GM12878 (cell line): ENCODE data around the gene NUB1. TPM values are rescaled to one million over a fixed set of nuclear protein-coding genes. Genes with fewer than 3 reads are reported as not detected.

Source experiments
- ATAC-seq: fragments of 200-7000 bp; cut with Tn5 transposase; 3 replicates; pipeline ENCODE4 v1.9.1; 2020; ENCODE audit warnings: mild to moderate bottlenecking, moderate library complexity
- BruUV-seq: library from RNA; stranded (reverse); fragments of 400-500 nt; replicated peaks from 2 replicates; lab custom pipeline; 2021; lab: Mats Ljungman, UMichigan
- CTCF ChIA-PET: fragments of 300-600 bp; sonication (Branson Sonifier 250); formaldehyde crosslinking; extraction: SDS; loops from one replicate; lab custom pipeline; 2021; ENCODE audit warnings: inconsistent platforms; lab: Yijun Ruan, JAX
- POLR2A ChIA-PET: fragments of 350-600 bp; formaldehyde crosslinking; extraction: SDS; loops from one replicate; lab custom pipeline; 2021; ENCODE audit warnings: inconsistent platforms; lab: Charles Lee
- RAD21 ChIA-PET: fragments of 300-600 bp; sonication (Branson Sonifier 250); formaldehyde crosslinking; loops from one replicate; lab custom pipeline; 2023; ENCODE audit warnings: antibody characterized with exemption; ENCODE audit not compliant: unreplicated experiment; lab: Charles Lee
- SMC1A ChIA-PET: fragments of 300-600 bp; sonication (Branson Sonifier 250); formaldehyde crosslinking; loops from one replicate; lab custom pipeline; 2023; ENCODE audit not compliant: unreplicated experiment, uncharacterized antibody; lab: Charles Lee
- DNase-seq: peaks from one replicate; pipeline ENCODE4 v3.0.0-alpha.2; 2011; ENCODE audit warnings: low read depth, low spot score
- FAIRE-seq: peaks from 3 replicates; lab custom pipeline; 2011; peaks lifted over from hg19 to GRCh38; lab: Jason Lieb, UNC
- H2AFZ ChIP-seq: 2 replicates; pipeline ENCODE4 v1.6.0; 2011; ENCODE audit warnings: low read depth, low read length, control low read depth; ENCODE audit not compliant: control insufficient read depth
- H3K27ac ChIP-seq: 2 replicates; pipeline ENCODE4 v1.5.1; 2011; ENCODE audit warnings: control low read depth; ENCODE audit not compliant: control insufficient read depth, insufficient read depth
- H3K27me3 ChIP-seq, 2 experiments: replicated peaks in 1 of 2; 2 replicates each; pipeline versions ENCODE4 v1.6.0 to v1.6.1; 2011; ENCODE audit warnings: low read length in 1 of 2; ENCODE audit not compliant: control insufficient read depth in 2 of 2, insufficient read depth in 2 of 2
- H3K36me3 ChIP-seq, 2 experiments: 2 replicates each; pipeline ENCODE4 v1.5.1; 2011; ENCODE audit warnings: low read length in 1 of 2; ENCODE audit not compliant: control insufficient read depth in 2 of 2, insufficient read depth in 2 of 2
- H3K4me1 ChIP-seq: 2 replicates; pipeline ENCODE4 v1.6.1; 2011; ENCODE audit warnings: mild to moderate bottlenecking, low read length, moderate library complexity, mixed read lengths; ENCODE audit not compliant: control insufficient read depth, insufficient read depth
- H3K4me2 ChIP-seq: 2 replicates; pipeline ENCODE4 v1.6.0; 2011; ENCODE audit warnings: control low read depth; ENCODE audit not compliant: control insufficient read depth, insufficient read depth
- H3K4me3 ChIP-seq: fragments of 200-600 bp; sonication (generic); 2 replicates; pipeline ENCODE4 v1.5.1; 2016
- H3K79me2 ChIP-seq: 2 replicates; pipeline ENCODE4 v1.6.0; 2011; ENCODE audit warnings: low read length; ENCODE audit not compliant: control insufficient read depth, insufficient read depth
- H3K9ac ChIP-seq: 2 replicates; pipeline ENCODE4 v1.8.0; 2011; ENCODE audit warnings: low read length, control low read depth, mixed read lengths; ENCODE audit not compliant: control insufficient read depth, insufficient read depth
- H3K9me3 ChIP-seq: replicated peaks from 3 replicates; pipeline ENCODE4 v1.5.1; 2011; ENCODE audit warnings: mild to moderate bottlenecking, low read length; ENCODE audit not compliant: control insufficient read depth, insufficient read depth
- H4K20me1 ChIP-seq: 2 replicates; pipeline ENCODE4 v1.6.0; 2011; ENCODE audit not compliant: control insufficient read depth, insufficient read depth
- HDAC2 ChIP-seq: fragments of 200-600 bp; sonication (generic); IDR thresholded peaks from 2 replicates; pipeline ENCODE4 v1.6.1; 2017
- IRF4 ChIP-seq: IDR thresholded peaks from 2 replicates; pipeline ENCODE4 v1.6.1; 2011; ENCODE audit warnings: low read depth, low read length
- JUND ChIP-seq: IDR thresholded peaks from 2 replicates; pipeline ENCODE4 v1.6.1; 2012; ENCODE audit warnings: low read depth, mild to moderate bottlenecking, low read length, improper control_type of control experiment, moderate library complexity
- KLF5 ChIP-seq: fragments of 450-650 bp; IDR thresholded peaks from 2 replicates; pipeline ENCODE4 v1.6.1; 2014; ENCODE audit warnings: mild to moderate bottlenecking; ENCODE audit not compliant: partially characterized antibody
- NFIC ChIP-seq: IDR thresholded peaks from 2 replicates; pipeline ENCODE4 v1.6.1; 2012; ENCODE audit warnings: low read depth, mild to moderate bottlenecking, inconsistent platforms, low read length, moderate library complexity
- NFYB ChIP-seq: IDR thresholded peaks from 2 replicates; pipeline ENCODE4 v1.6.1; 2011; ENCODE audit warnings: low read depth, mild to moderate bottlenecking, low read length, improper control_type of control experiment, moderate library complexity; ENCODE audit not compliant: insufficient read depth
- RELA ChIP-seq: fragments of 450-650 bp; IDR thresholded peaks from 2 replicates; pipeline ENCODE4 v1.8.0; 2014; ENCODE audit warnings: borderline replicate concordance; ENCODE audit not compliant: partially characterized antibody
- SMC3 ChIP-seq: IDR thresholded peaks from 2 replicates; pipeline ENCODE4 v1.6.1; 2011; ENCODE audit warnings: low read length, improper control_type of control experiment, borderline replicate concordance
- TCF12 ChIP-seq: IDR thresholded peaks from 2 replicates; pipeline ENCODE4 v1.6.1; 2011; ENCODE audit warnings: low read depth, mild to moderate bottlenecking, low read length
- YBX1 ChIP-seq: fragments of 450-650 bp; IDR thresholded peaks from 2 replicates; pipeline ENCODE4 v1.6.1; 2016; ENCODE audit warnings: antibody characterized with exemption
- ZNF24 ChIP-seq: fragments of 450-650 bp; IDR thresholded peaks from 2 replicates; pipeline ENCODE4 v1.6.1; 2017; ENCODE audit warnings: antibody characterized with exemption, mild to moderate bottlenecking
- WGBS: methylation state at CpG from one replicate; pipeline ENCODE4 v1.1.6; 2016; ENCODE audit warnings: low lambda C conversion rate; ENCODE audit not compliant: insufficient replicate concordance, insufficient coverage; ENCODE audit errors: missing lambda C conversion rate; 5-methylcytosine and 5-hydroxymethylcytosine counted together
- in situ Hi-C: fragments of 300-500 bp; cut with MboI; formaldehyde crosslinking; loops from 9 replicates; pipeline ENCODE4 v1.14.3; 2018; ENCODE audit warnings: mixed read lengths
- intact Hi-C: fragments of 100-400 bp; cut with micrococcal nuclease; formaldehyde crosslinking; loops from one replicate; pipeline ENCODE4 v1.14.2; 2022; ENCODE audit not compliant: unreplicated experiment
- polyA plus RNA-seq, 11 experiments: library from polyadenylated mRNA; depleted of rRNA in 4 of 11; unstranded in 6 of 11; stranded (reverse) in 5 of 11; fragments of >200 nt; fragmentation: Nextera tagmentation in 4 of 11; fragmentation: Illumina TruSeq in 1 of 11; extraction: Ambion mirVana in 4 of 11; extraction: Trizol in 1 of 11; gene quantifications; 1 replicate in 1 of 11; 2 replicates in 10 of 11; pipeline versions ENCODE4 v1.2.1 to v1.2.3, GENCODE V29; 2011 to 2016; ENCODE audit warnings: inconsistent platforms in 2 of 11, missing spikeins in 2 of 11, low read depth in 1 of 11
- total RNA-seq, 4 experiments: library from RNA; depleted of rRNA in 3 of 4; stranded (reverse); fragments of >200 nt in 3 of 4; fragmentation: Illumina TruSeq in 1 of 4; extraction: Trizol in 1 of 4; gene quantifications; 2 replicates each; pipeline versions ENCODE4 v1.2.1 to v1.2.3, GENCODE V29; 2013 to 2021
- TF ChIP-seq, protein P1 (sequence below): fragments of 450-650 bp; IDR thresholded peaks from 2 replicates; pipeline ENCODE4 v1.6.1; 2017; ENCODE audit warnings: mild to moderate bottlenecking, moderate library complexity
- TF ChIP-seq, protein P2 (sequence below), 3 experiments: IDR thresholded peaks in 2 of 3; conservative IDR thresholded peaks in 1 of 3; 2 replicates each; pipeline ENCODE4 v1.5.1; 2011; ENCODE audit warnings: low read depth in 3 of 3, low read length in 3 of 3, mild to moderate bottlenecking in 3 of 3, control low read depth in 2 of 3, moderate library complexity in 2 of 3, inconsistent platforms in 1 of 3, mixed read lengths in 1 of 3; ENCODE audit not compliant: control insufficient read depth in 2 of 3, insufficient read depth in 1 of 3; ENCODE audit errors: extremely low read depth in 1 of 3
- TF ChIP-seq, protein P3 (sequence below): IDR thresholded peaks from 2 replicates; pipeline ENCODE4 v1.6.1; 2012; ENCODE audit warnings: low read depth, low read length, improper control_type of control experiment

Gene NUB1
- total and polyA plus RNA-seq, 10 of the 15 experiments (the other 5 are each of a cell fraction or from before 2014, with no cell fraction given), result 24.1 to 102 (median 49.0) TPM

DNA sequence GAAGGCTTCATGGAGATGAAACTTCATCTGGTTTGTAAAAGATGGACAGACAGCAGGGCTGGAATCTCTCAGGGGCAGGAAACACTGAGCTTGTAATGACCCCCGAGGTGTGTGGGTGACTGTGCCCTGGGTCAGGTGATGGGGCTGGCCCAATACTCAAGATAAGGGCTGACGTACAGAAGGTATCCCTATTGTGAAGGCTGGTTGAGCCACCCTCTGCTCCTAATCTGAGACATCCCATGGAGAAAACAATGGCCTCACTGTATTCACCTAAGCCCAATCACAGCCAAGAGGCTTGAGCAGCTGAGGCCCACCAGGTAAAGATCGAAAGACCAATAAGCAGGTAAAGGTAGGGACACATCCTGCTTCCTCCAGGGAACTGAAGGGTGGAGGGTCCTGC lies 34.8 kb upstream of the NUB1 start (continued):
- TF ChIP-seq, protein P1, sequence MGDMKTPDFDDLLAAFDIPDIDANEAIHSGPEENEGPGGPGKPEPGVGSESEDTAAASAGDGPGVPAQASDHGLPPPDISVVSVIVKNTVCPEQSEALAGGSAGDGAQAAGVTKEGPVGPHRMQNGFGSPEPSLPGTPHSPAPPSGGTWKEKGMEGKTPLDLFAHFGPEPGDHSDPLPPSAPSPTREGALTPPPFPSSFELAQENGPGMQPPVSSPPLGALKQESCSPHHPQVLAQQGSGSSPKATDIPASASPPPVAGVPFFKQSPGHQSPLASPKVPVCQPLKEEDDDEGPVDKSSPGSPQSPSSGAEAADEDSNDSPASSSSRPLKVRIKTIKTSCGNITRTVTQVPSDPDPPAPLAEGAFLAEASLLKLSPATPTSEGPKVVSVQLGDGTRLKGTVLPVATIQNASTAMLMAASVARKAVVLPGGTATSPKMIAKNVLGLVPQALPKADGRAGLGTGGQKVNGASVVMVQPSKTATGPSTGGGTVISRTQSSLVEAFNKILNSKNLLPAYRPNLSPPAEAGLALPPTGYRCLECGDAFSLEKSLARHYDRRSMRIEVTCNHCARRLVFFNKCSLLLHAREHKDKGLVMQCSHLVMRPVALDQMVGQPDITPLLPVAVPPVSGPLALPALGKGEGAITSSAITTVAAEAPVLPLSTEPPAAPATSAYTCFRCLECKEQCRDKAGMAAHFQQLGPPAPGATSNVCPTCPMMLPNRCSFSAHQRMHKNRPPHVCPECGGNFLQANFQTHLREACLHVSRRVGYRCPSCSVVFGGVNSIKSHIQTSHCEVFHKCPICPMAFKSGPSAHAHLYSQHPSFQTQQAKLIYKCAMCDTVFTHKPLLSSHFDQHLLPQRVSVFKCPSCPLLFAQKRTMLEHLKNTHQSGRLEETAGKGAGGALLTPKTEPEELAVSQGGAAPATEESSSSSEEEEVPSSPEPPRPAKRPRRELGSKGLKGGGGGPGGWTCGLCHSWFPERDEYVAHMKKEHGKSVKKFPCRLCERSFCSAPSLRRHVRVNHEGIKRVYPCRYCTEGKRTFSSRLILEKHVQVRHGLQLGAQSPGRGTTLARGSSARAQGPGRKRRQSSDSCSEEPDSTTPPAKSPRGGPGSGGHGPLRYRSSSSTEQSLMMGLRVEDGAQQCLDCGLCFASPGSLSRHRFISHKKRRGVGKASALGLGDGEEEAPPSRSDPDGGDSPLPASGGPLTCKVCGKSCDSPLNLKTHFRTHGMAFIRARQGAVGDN, result no peak

DNA sequence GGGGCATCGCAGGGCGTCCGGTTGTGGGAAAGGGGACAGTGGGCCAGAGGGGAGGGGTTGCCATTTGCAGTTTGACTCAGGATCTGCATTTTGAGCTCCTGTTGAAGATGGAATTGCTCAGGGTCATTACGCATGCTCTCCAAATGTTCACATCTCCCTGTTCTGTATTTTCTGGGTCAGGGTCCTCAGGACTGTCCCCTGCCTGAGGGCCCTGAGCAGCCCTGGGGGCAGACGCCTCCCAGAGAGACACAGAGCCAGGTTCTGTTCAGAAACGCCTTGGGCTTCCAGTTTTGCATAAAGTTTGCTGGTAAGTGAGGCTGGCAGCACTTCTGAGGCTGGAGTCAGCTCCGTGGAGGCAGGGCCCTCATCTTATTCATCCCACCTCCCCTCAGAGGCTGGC lies 34.1 kb upstream of the NUB1 start:
- no peaks in the 10 kb centered on the region for H4K20me1 ChIP-seq
- ChIA-PET RAD21 (no interaction called here), POLR2A (no interaction called here), CTCF (no interaction called here), SMC1A (no interaction called here)
- FAIRE-seq (no peak), ATAC-seq (no peak), DNase-seq (no peak)
- no peak for TF ChIP-seq JUND
- TF ChIP-seq, protein P2, sequence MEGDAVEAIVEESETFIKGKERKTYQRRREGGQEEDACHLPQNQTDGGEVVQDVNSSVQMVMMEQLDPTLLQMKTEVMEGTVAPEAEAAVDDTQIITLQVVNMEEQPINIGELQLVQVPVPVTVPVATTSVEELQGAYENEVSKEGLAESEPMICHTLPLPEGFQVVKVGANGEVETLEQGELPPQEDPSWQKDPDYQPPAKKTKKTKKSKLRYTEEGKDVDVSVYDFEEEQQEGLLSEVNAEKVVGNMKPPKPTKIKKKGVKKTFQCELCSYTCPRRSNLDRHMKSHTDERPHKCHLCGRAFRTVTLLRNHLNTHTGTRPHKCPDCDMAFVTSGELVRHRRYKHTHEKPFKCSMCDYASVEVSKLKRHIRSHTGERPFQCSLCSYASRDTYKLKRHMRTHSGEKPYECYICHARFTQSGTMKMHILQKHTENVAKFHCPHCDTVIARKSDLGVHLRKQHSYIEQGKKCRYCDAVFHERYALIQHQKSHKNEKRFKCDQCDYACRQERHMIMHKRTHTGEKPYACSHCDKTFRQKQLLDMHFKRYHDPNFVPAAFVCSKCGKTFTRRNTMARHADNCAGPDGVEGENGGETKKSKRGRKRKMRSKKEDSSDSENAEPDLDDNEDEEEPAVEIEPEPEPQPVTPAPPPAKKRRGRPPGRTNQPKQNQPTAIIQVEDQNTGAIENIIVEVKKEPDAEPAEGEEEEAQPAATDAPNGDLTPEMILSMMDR (IDR thresholded peaks at IDR 0.05 in 2 of 3, conservative IDR thresholded peaks at IDR 0.05 in 1 of 3; ENCODE audit: control insufficient read depth in 2 of 3, extremely low read depth in 1 of 3, insufficient read depth in 1 of 3, low read depth in 3 of 3, low read length in 3 of 3), result no peak
- no peak for TF ChIP-seq NFYB
- TF ChIP-seq NFIC, result no peak
- no peak for TF ChIP-seq YBX1
- no peak for TF ChIP-seq IRF4
- no peak for TF ChIP-seq TCF12
- TF ChIP-seq RELA, result no peak
- no peak for TF ChIP-seq ZNF24
- TF ChIP-seq, protein P3, sequence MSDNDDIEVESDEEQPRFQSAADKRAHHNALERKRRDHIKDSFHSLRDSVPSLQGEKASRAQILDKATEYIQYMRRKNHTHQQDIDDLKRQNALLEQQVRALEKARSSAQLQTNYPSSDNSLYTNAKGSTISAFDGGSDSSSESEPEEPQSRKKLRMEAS, result no peak
- TF ChIP-seq HDAC2, result no peak
- no peak for TF ChIP-seq SMC3
- no peak for TF ChIP-seq KLF5
- BruUV-seq, result no TSS peak
- no peak overlapping the region for H2AFZ ChIP-seq
- in situ Hi-C loops, result no loop called here
- peaks cover 3% of the 10 kb centered on the region for H3K4me1 ChIP-seq
- no peak overlapping the region for H3K27ac ChIP-seq
- 51% methylated on average over 7 of the region's 7 CpGs for WGBS
- no peaks in the 10 kb centered on the region for H3K79me2 ChIP-seq
- no peak overlapping the region for H3K4me3 ChIP-seq
- no peaks in the 10 kb centered on the region for H3K36me3 ChIP-seq
- intact Hi-C loops, result no loop called here
- H3K9ac ChIP-seq, result no peak overlapping the region
- peaks cover 0 to 3% of the 10 kb centered on the region in 2 experiments; a peak in 2 of 4 replicates for H3K27me3 ChIP-seq
- peaks cover 2% of the 10 kb centered on the region; the same call in 2 of the 3 replicates for H3K9me3 ChIP-seq
- H3K4me2 ChIP-seq, result no peak overlapping the region
